Measurements from ENCODE around the gene HAND2.

Gene HAND2

DNA sequence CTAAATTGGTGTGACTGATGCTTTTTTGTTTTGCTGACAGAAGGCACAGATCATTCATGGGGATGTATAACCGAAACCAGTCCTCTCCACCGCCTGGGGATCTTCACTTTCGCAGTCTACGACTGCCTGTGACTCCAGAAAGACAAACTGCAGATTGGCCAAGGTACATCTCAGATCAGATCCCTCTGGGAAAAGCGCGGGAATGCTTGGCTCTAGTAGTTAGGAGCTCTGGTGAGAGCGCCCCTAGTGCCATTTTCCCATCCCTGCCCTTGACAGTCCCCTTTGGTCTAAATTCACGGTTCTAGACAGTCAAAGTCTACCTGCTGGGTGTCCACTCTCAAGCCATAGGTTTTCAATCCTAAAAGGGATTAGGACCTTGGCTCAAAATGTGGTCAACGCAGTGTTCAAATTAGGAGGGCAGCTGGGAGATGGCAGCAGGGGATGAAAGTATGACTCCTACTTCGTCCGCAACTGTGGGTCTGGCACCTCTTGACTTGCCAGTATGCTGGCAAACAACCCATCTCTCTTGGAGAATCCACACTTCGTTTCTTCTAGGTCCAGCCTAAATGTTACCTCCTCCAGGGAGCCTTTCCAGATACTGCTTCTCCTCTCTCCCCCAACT is 6.9 kb upstream of the HAND2 start:
- in situ Hi-C loops (cut with HindIII; ENCODE audit: low sequenced_read_pairs) = no loop called here

GRCh38 chr4:173535957-173536356 is 5.9 kb upstream of the HAND2 start:
- in situ Hi-C loops (cut with HindIII; ENCODE audit: low sequenced_read_pairs) = no loop called here

DNA sequence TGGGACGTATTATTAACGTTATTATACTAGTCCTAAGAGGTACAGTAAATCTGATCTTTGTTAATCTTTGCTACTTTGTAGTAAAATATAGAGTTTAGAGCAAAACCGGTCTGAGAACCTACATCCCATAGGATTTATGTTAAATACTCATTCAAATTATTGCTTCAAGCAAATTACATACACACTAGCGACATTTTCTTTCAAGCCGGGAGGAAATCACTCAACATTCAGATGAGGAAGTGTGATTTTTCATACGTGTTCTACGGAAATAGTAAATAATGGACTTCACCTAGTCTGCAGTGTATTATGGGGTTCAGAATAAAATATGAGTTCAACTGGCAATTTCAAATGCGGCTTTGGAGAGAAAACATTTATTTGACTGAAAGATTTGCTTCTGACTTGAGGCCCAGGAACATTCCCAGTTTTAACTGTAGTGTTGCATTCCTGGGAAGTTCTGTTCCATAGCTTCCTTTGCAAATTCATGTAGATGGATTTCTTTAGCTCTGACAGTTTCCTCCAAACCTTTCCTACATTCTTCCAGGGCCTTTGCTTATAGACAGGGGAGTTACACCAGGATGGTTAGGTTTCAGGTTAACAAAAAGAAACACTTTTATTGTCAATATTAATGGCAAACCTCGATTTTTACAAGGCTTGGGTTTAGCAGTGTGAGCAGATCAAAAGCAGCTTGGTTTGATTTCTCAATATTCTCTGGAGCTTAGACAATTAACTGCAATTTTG is 5.3 kb upstream of the HAND2 start:
- in situ Hi-C loops (cut with HindIII; ENCODE audit: low sequenced_read_pairs) = no loop called here

DNA sequence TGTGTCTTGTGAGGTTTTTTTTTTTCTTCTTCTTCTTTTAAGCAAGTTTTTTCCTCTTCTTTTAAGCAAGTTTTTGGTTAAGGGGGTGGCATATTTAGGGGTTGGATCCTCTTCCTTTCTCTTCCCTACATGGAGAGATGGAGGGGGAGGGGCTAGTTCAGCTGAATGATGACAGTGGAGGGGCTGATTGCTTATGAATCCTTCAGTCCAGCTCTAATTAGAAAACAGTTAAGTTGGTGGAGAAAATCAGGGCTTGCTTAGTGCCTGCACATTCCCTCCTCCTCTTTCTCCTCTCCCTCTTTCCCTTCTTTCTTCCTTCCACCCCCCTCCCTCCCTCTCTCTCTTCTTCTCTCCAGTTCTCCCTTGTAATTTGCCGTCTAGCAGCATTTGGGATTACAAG is 4.4 kb upstream of the HAND2 start:
- in situ Hi-C loops (cut with HindIII; ENCODE audit: low sequenced_read_pairs) = no loop called here

DNA sequence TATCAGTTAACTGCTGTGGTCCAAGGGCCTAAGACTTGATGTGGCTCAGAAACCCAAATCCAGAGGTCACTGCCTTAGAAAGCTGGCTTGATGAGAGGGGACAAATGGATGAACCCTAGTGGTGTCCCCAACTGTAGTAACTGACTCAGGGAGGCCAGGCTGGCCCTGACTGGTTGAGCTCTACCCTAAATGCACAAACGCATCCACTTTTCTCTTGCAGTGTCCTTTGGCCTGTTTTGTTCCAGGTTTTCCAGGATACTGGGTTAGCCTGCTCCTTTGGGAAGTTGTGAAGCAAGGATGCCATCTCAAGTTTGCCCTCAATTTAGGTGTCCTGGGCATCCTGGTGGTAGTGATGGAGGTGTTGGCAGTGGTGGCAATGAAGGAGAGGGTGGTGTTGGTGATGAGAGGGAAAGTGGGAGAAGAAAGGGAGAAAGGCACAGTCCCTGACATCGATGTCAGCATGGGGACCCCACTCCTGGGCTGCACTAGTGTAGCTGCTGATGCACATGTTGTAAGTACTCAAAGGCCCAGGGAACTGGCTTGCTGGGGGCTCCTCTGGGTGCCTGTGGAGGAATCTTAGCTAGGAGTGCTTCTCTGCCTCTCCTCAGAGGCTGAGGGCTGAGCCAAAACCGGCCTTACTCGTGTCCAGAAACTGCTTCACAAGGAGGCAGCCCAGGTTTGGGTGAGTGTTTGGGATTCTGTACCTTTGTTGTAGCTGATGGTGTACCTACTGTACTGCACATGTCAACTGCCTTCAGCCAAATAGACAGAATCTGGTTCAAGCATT is 2.9 kb upstream of the HAND2 start:
- in situ Hi-C loops (cut with HindIII; ENCODE audit: low sequenced_read_pairs) = no loop called here

GRCh38 chr4:173531086-173531965 is 1.3 kb upstream of the HAND2 start:
- in situ Hi-C loops (cut with HindIII; ENCODE audit: low sequenced_read_pairs) = no loop called here

DNA sequence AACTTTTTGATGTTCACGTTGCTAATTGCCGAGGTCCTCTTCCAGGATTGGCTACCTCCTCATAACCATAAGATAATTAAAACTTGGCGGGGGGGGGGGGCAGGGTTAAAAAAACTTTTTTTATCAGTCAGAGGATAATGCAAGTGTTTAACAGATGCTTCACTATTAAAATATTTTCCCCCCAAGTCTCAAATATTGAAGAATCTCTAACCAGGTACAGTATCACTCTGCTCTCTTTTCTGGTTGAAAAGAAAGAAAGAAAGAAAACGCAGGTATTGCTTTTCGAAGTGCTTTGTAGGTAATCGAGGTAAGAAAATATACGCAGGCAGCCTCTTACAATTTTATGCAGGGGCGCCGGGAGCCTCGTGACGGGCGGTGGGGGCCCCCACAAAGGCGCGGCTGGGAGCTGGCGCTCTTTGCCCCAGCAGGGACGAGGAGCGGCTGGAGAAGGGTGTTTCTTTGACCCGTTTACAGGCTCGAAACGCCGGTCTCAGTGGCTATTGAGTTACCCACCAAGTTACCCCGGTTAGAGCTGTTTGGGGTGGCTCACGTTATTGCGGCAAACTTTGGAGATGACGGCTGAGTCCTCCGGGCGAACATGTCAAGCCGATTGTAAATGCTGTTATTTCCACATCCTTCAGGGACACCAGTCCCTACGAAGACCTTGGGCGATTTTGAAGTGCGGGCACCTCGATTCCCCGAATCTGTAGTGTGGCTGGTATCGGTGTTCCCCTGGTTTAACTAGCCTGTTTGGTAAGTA is 477 bp upstream of the HAND2 start:
- in situ Hi-C loops (cut with HindIII; ENCODE audit: low sequenced_read_pairs) = no loop called here

GRCh38 chr4:173528378-173529321 is 1.4 kb downstream of the HAND2 start:
- in situ Hi-C loops (cut with HindIII; ENCODE audit: low sequenced_read_pairs) = no loop called here

DNA sequence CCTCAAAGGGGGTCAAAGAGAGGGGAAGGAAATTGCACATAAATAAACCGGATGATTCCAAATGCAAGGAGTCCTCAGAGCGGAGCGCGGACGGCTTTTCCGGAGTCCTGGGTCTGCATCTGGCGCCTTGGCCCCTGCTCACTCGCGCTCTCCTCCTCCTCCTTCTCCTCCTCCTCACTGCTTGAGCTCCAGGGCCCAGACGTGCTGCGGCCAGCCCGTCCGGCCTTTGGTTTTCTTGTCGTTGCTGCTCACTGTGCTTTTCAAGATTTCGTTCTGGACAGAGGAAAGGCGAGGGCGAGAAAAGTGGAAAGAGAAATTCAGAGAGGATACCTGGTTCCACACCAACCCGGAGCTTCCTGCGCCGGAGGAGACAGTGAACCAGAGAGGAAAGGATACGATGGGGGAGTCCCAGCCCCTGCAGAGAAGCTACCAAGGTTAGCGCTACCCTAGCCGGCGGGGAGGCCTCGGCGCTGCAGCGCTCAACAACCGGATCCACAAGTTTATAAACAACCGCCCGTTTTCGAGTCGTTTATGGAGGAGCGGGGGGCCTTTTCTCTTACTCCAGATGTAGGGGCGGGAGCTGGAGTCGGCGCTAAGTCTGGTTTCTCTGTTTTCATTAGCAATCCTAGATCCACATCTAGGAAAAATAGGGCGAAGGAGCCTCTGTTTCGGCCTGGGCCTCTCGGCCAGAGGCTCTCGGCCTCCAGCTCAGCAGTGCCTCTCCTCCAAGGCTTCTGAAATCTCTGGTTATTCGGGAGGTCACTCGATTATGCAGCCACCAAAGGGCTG is 2.7 kb downstream of the HAND2 start:
- in situ Hi-C loops (cut with HindIII; ENCODE audit: low sequenced_read_pairs) = no loop called here

GRCh38 chr4:173526724-173527102 is 3.3 kb downstream of the HAND2 start:
- in situ Hi-C loops (cut with HindIII; ENCODE audit: low sequenced_read_pairs) = no loop called here

- in situ Hi-C loops (cut with HindIII; ENCODE audit: low sequenced_read_pairs) = no loop called here
Measured at GRCh38 chr4:173526027-173526482, 4.0 kb downstream of the HAND2 start.

DNA sequence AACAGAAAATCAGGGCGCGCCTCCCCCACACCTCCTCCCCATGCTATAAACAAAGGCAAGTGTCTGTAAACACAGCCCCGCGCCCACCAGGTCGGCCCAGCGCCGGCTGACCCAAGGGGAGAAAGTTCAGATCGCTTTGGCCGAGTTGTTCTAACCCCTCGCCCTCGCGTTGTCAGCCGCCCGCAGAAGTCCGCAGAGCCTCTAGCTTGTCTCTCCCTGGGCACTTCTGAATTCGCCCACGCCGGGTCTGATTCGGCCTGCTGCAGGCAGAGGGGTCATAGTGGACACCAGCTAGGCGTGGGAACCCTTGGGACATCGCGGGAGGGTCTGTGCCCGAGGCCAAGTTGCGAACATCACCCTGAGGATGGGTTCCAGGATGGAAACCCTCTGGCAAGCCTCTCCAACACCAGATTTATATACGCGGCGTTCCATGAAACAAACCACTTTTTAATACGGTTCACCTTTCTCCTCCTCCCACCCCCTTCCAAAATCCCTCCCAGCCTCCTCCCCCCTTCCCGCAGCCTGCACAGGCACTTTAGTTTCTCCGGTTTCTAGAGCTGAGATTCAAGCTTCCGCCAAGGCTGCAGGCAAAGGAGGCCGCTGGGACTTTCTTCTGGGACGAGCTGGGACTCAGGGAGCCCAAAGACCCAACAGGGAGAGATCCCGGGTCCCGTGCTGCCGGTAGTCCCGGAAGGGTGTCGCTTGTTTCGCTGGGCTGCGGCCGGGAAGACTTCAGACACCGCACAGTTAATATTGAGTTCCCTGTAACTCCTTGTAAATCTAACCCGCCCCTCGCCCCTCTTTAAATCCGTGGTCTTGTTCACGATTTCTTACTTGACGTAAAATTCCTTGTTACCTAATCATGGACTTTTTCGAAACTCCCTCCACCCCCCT is 4.7 kb downstream of the HAND2 start:
- in situ Hi-C loops (cut with HindIII; ENCODE audit: low sequenced_read_pairs) = no loop called here

DNA sequence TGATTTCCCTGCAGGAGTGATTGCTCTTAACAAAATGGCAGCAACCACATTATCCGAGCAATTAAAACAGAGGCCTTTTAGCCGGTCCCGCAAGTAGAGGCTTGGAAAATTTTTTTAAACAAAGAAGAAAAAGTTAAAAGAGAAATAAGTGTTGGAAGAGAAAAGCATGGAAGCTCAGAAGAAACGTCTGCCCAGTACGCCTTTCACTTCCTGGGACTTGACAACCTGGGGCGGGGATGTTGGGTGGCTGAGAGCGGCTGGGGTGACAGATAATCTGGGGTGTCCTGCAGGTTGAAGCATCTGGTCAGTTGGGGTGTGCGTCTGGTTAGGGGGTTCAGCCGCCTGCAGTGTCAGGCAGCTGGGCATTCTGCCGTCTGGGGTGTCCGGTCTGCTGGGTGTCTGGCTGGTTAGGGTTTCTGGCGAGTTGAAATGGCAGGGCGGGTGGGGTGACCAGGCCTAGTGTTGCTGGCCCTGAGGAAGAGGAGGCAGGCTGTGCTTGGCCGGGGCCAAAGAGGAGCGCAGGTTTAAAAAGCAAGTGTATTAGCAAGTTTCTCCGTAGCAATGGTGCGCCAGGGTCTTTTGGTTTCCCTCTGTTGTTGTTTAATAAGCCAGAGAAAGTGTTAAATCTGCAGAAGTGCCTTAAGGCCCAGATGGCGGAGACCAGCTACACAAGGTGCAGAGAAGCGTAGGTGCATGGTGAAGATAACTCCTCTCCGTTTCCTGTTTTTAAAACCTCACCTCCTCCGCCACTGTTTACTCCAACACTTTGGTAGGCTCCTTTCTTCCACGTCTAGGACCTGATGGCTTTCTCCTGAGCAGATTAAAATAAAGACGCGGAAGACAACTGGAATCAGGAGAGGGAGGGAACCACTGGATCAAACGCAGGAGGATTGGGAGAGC is 5.6 kb downstream of the HAND2 start:
- in situ Hi-C loops (cut with HindIII; ENCODE audit: low sequenced_read_pairs) = loop anchor here (5.0 to 25.0 kb wide), 2 partner anchors 87 to 588 kb away; no protein-coding TSS in a partner anchor

DNA sequence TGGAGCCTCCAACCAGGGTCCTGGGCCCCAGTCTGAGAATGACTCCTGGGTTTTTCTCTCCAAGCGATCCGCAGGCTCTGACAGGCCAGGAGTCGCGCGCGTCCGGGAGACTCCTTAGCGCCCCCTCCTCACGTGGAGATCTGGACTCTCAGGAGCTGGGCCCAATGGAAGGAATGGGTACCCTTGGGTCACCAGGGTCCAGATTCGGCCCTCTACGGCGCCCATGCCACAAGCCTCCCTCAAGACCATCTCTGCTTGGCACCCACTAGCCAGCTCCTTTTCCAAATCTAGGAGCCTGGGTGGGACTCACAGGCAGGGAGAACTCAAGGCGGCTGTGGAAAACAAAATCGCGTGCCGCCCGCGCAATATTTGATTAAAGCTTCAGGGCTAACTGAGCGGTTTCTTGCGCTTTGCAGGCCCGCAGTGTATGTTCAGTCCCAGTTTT is 7.1 kb downstream of the HAND2 start:
- in situ Hi-C loops (cut with HindIII; ENCODE audit: low sequenced_read_pairs) = loop anchor here (5.0 to 25.0 kb wide), 2 partner anchors 86 to 589 kb away; no protein-coding TSS in a partner anchor

- in situ Hi-C loops (cut with HindIII; ENCODE audit: low sequenced_read_pairs) = loop anchor here (5.0 to 25.0 kb wide), 2 partner anchors 85 to 590 kb away; no protein-coding TSS in a partner anchor
Measured at GRCh38 chr4:173522160-173522950, 7.7 kb downstream of the HAND2 start.

Measured in endothelial cell of hepatic sinusoid (primary cell).